ENCODE measurements around the gene ATP8A2.

- TF ChIP-seq POLR2AphosphoS5 (IDR thresholded peaks at IDR 0.05; ENCODE audit: low read depth, low read length) (no peak), TAF1 (IDR thresholded peaks at IDR 0.05; ENCODE audit: borderline replicate concordance, insufficient read depth, low read length) (no peak), REST (IDR thresholded peaks at IDR 0.05; ENCODE audit: insufficient read depth in 1 of 2, low read depth in 2 of 2, low read length in 2 of 2) (no peak), FOXP2 (optimal IDR thresholded peaks at IDR 0.05; ENCODE audit: borderline replicate concordance, extremely low read depth, extremely low read length, insufficient read depth) (no peak)
Measured at GRCh38 chr13:25502031-25502430, 130.3 kb downstream of the ATP8A2 start.

All from PFSK-1 (cell line).